Left colon (tissue), 2 donors: ENCODE results near the gene MBD4. TPM values are rescaled to one million over a fixed set of nuclear protein-coding genes. Genes with fewer than 3 reads are reported as not detected.
"Not testable (repeated sequence)": the region's sequence is repeated elsewhere in the genome, so short reads cannot be mapped to it uniquely, and the experiment has no call there.

Source experiments
- ATAC-seq: fragments of 200-7000 bp; cut with Tn5 transposase; one replicate; pipeline ENCODE4 v1.9.1; 2020; ENCODE audit warnings: mild to moderate bottlenecking, moderate library complexity
- DNase-seq, 2 donors: peaks; one replicate each; pipeline ENCODE4 v3.0.0-alpha.2; 2020
- intact Hi-C, 2 donors: fragments of 100-400 bp; cut with DNase I in 1 of 2; cut with micrococcal nuclease in 1 of 2; formaldehyde crosslinking; loops; one replicate each; pipeline versions ENCODE4 v1.11.2 to v1.14.0; 2022; cut with DNase I, micrococcal nuclease
- long read RNA-seq: library from polyadenylated mRNA; unstranded; transcript quantifications from one replicate; pipeline ENCODE4 v2.0.0, GENCODE V29; 2021
- total RNA-seq, 2 donors: library from RNA; stranded (reverse); fragmentation: NEBNext Ultra II Directional; extraction: Animal tissue kit (Norgen Biotek cat#: 25700); gene quantifications; one replicate each; pipeline ENCODE4 v1.2.1, GENCODE V29; 2021
- donor health status: DM: no; HTN: no; CAD: no.
- donor health status: DM: yes; HTN: yes; CAD: no.

MBD4 gene
- 10 to 100 TPM; 21.8 to 23.6 TPM for total RNA-seq
- long read RNA-seq, transcript MBD4-203 (8 exons, 2,478 nt): major isoform, 11 of 28 reads
- long read RNA-seq, partial matches to known transcripts: 7 of 28 reads
- long read RNA-seq, other reads (novel, unspliced or antisense): 6 of 28 reads

GRCh38 chr3:129439817-129440617 is at the start of gene MBD4, which contains the start of gene IFT122:
MBD4 (minus strand) TSS chr3:129439948; CDS start chr3:129439833, 115 bp downstream.
IFT122 (plus strand) TSS chr3:129440224; CDS start chr3:129440331, 107 bp downstream.
- peak; percentile 97 to 99 for DNase-seq
- intact Hi-C loops: no loop called here
- ATAC-seq: peak; percentile 88

- intact Hi-C loops, DNase-seq, ATAC-seq: not testable (repeated sequence)
Observed at GRCh38 chr3:129489258-129489657, 49.5 kb upstream of the MBD4 start.

- DNase-seq, intact Hi-C loops, ATAC-seq: not testable (repeated sequence)
Observed at GRCh38 chr3:129487868-129488335, 48.2 kb upstream of the MBD4 start.

GRCh38 chr3:129487183-129487867 is 47.6 kb upstream of the MBD4 start:
- DNase-seq: no peak
- ATAC-seq: no peak
- intact Hi-C loops: no loop called here

GRCh38 chr3:129486664-129487035 is 46.9 kb upstream of the MBD4 start:
- no peak for ATAC-seq
- no peak for DNase-seq
- intact Hi-C loops: no loop called here

GRCh38 chr3:129485721-129486663 is 46.2 kb upstream of the MBD4 start:
- ATAC-seq (no peak), DNase-seq (peak; percentile 46 to 73)
- intact Hi-C loops: no loop called here

- DNase-seq, intact Hi-C loops, ATAC-seq: not testable (repeated sequence)
Observed at GRCh38 chr3:129485146-129485545, 45.4 kb upstream of the MBD4 start.

GRCh38 chr3:129483870-129484269 is 44.1 kb upstream of the MBD4 start:
- intact Hi-C loops: no loop called here
- ATAC-seq (no peak), DNase-seq (no peak)

GRCh38 chr3:129482721-129483120 is 43.0 kb upstream of the MBD4 start:
- DNase-seq (no peak), ATAC-seq (no peak)
- intact Hi-C loops: no loop called here

- intact Hi-C loops: no loop called here
- no peak for ATAC-seq
- DNase-seq: no peak
Observed at GRCh38 chr3:129481766-129482332, 42.1 kb upstream of the MBD4 start.

- ATAC-seq, intact Hi-C loops, DNase-seq: not testable (repeated sequence)
Observed at GRCh38 chr3:129481225-129481765, 41.5 kb upstream of the MBD4 start.

- ATAC-seq (no peak), DNase-seq (no peak)
- intact Hi-C loops: no loop called here
Observed at GRCh38 chr3:129476586-129476985, 36.8 kb upstream of the MBD4 start.

- intact Hi-C loops: no loop called here
- ATAC-seq (no peak), DNase-seq (no peak)
Observed at GRCh38 chr3:129475863-129476262, 36.1 kb upstream of the MBD4 start.

- no peak for ATAC-seq
- intact Hi-C loops: no loop called here
Observed at GRCh38 chr3:129474984-129475804, 35.4 kb upstream of the MBD4 start.

GRCh38 chr3:129473769-129474152 is 34.0 kb upstream of the MBD4 start:
- ATAC-seq: no peak
- no peak for DNase-seq
- intact Hi-C loops: no loop called here

More at GRCh38 chr3:129474984-129475804, 35.4 kb upstream of the MBD4 start:
- DNase-seq: no peak

GRCh38 chr3:129473067-129473768 is 33.5 kb upstream of the MBD4 start:
- no peak for ATAC-seq
- intact Hi-C loops: no loop called here

GRCh38 chr3:129470861-129471260 is 31.1 kb upstream of the MBD4 start:
- DNase-seq: no peak
- no peak for ATAC-seq
- intact Hi-C loops: no loop called here

More at GRCh38 chr3:129473067-129473768, 33.5 kb upstream of the MBD4 start:
- no peak for DNase-seq
